ENCODE measurements around the gene CREB5. TPM values are rescaled to one million over a fixed set of nuclear protein-coding genes. Genes with fewer than 3 reads are reported as not detected.

CREB5 gene
- total RNA-seq, 8 experiments from 2014 or later: 3.9 to 36.6 (median 12.8) TPM

GRCh38 chr7:28646376-28647075 is 234.2 kb downstream of the CREB5 start:
- 28 to 89% (median 56%) methylated on average over 2 to 3 of the region's 3 CpGs for WGBS, 10 experiments
- Histone ChIP-seq H3K4me3 (no peak overlapping the region), H3K27ac (no peak overlapping the region), H3K4me1 (replicated peaks in 1 of 2) (peaks cover 14 to 18% of the 10 kb centered on the region in 2 donors)
- in situ Hi-C loops (cut with MboI; ENCODE audit: low pct_unique_long_range_greater_than_20kb in 2 of 9, low sequenced_read_pairs in 9 of 9, unreplicated experiment in 9 of 9): loop anchor here in 1 of 9 experiments (25.0 kb wide), 1 partner anchor 259 kb away; no protein-coding TSS in a partner anchor
- ATAC-seq (replicated peaks in 6 of 8): peak in 2 of 8 experiments; percentile 29 to 71

- no peak overlapping the region for H3K4me3 ChIP-seq
- WGBS, 10 experiments: 34 to 100% (median 68%) methylated on average over 1 to 3 of the region's 4 CpGs; no CpG with 5 or more reads in 3 of the 10 experiments
- H3K4me1 ChIP-seq (replicated peaks in 1 of 2): peaks cover 14 to 18% of the 10 kb centered on the region in 2 donors
- in situ Hi-C loops (cut with MboI; ENCODE audit: low pct_unique_long_range_greater_than_20kb in 2 of 9, low sequenced_read_pairs in 9 of 9, unreplicated experiment in 9 of 9): loop anchor here in 1 of 9 experiments (25.0 kb wide), 1 partner anchor 260 kb away; no protein-coding TSS in a partner anchor
- no peak for ATAC-seq (replicated peaks in 6 of 8)
- H3K27ac ChIP-seq: no peak overlapping the region
Measured at GRCh38 chr7:28647076-28647421, 234.7 kb downstream of the CREB5 start.

- in situ Hi-C loops (cut with MboI; ENCODE audit: low pct_unique_long_range_greater_than_20kb in 2 of 9, low sequenced_read_pairs in 9 of 9, unreplicated experiment in 9 of 9): loop anchor here in 1 of 9 experiments (25.0 kb wide), 1 partner anchor 262 kb away; no protein-coding TSS in a partner anchor
- 50 to 100% (median 70%) methylated on average over 1 of the region's 1 CpG; no CpG with 5 or more reads in 5 of the 10 experiments for WGBS, 10 experiments
Measured at GRCh38 chr7:28649189-28649588, 236.9 kb downstream of the CREB5 start.

GRCh38 chr7:28649811-28650210 is 237.5 kb downstream of the CREB5 start:
- 0 to 92% (median 77%) methylated on average over 2 of the region's 2 CpGs; no CpG with 5 or more reads in 3 of the 10 experiments for WGBS, 10 experiments
- H3K4me3 ChIP-seq: no peak overlapping the region
- peak in 2 of 8 experiments; percentile 66 to 71 for ATAC-seq (replicated peaks in 6 of 8)
- H3K27ac ChIP-seq: no peak overlapping the region
- peaks cover 13 to 18% of the 10 kb centered on the region in 2 donors for H3K4me1 ChIP-seq (replicated peaks in 1 of 2)
- in situ Hi-C loops (cut with MboI; ENCODE audit: low pct_unique_long_range_greater_than_20kb in 2 of 9, low sequenced_read_pairs in 9 of 9, unreplicated experiment in 9 of 9): loop anchor here in 1 of 9 experiments (25.0 kb wide), 1 partner anchor 263 kb away; no protein-coding TSS in a partner anchor

More at GRCh38 chr7:28649189-28649588, 236.9 kb downstream of the CREB5 start:
- Histone ChIP-seq H3K27ac (no peak overlapping the region), H3K4me1 (replicated peaks in 1 of 2) (peaks cover 12 to 13% of the 10 kb centered on the region in 2 donors), H3K4me3 (no peak overlapping the region)
- no peak for ATAC-seq (replicated peaks in 6 of 8)

GRCh38 chr7:28654110-28654509 is 241.8 kb downstream of the CREB5 start:
- Histone ChIP-seq H3K4me1 (replicated peaks in 1 of 2) (peaks cover 2 to 27% of the 10 kb centered on the region in 2 donors), H3K27ac (no peak overlapping the region), H3K4me3 (no peak overlapping the region)
- WGBS, 10 experiments: 0 to 85% (median 65%) methylated on average over 1 to 5 of the region's 6 CpGs; no CpG with 5 or more reads in 2 of the 10 experiments
- ATAC-seq (replicated peaks in 6 of 8): peak in 5 of 8 experiments; percentile 55 to 81 (median 64)
- in situ Hi-C loops (cut with MboI; ENCODE audit: low pct_unique_long_range_greater_than_20kb in 2 of 9, low sequenced_read_pairs in 9 of 9, unreplicated experiment in 9 of 9): no loop called here

GRCh38 chr7:28656529-28656928 is 244.2 kb downstream of the CREB5 start:
- 67 to 100% (median 94%) methylated on average over 1 of the region's 1 CpG; no CpG with 5 or more reads in 4 of the 10 experiments for WGBS, 10 experiments
- H3K4me1 ChIP-seq (replicated peaks in 1 of 2): peaks cover 2 to 27% of the 10 kb centered on the region in 2 donors
- H3K4me3 ChIP-seq: no peak overlapping the region
- H3K27ac ChIP-seq: no peak overlapping the region
- in situ Hi-C loops (cut with MboI; ENCODE audit: low pct_unique_long_range_greater_than_20kb in 2 of 9, low sequenced_read_pairs in 9 of 9, unreplicated experiment in 9 of 9): no loop called here
- ATAC-seq (replicated peaks in 6 of 8): no peak

- Histone ChIP-seq H3K27ac (no peak overlapping the region), H3K4me1 (replicated peaks in 1 of 2) (peaks cover 2 to 27% of the 10 kb centered on the region in 2 donors), H3K4me3 (no peak overlapping the region)
- 38 to 80% (median 76%) methylated on average over 2 to 5 of the region's 5 CpGs; no CpG with 5 or more reads in 3 of the 10 experiments for WGBS, 10 experiments
- in situ Hi-C loops (cut with MboI; ENCODE audit: low pct_unique_long_range_greater_than_20kb in 2 of 9, low sequenced_read_pairs in 9 of 9, unreplicated experiment in 9 of 9): no loop called here
- ATAC-seq (replicated peaks in 6 of 8): peak in 4 of 8 experiments; percentile 23 to 53 (median 32)
Measured at GRCh38 chr7:28658381-28658780, 246.1 kb downstream of the CREB5 start.

DNA sequence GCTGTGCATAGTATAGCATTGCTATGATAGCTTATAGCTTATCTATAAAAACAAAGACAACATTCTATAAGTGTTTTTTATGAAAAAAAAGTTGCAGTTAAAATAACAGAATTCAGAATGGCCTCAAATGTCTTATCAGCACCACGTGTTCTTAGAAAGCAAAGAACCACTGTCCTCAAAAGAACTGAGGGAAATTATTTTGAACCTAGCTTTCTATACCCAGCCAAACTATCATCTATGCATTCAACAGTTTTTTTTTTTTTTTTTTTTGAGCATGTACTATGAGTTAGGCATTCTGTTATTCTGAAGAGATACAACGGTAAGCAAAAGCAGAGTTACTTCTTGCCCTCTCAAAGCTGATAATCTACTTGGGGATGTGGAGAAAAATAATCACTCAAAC is 247.8 kb downstream of the CREB5 start:
- H3K4me3 ChIP-seq: no peak overlapping the region
- no peak for ATAC-seq (replicated peaks in 6 of 8)
- WGBS, 10 experiments: 0 to 100% (median 65%) methylated on average over 1 to 2 of the region's 2 CpGs
- H3K27ac ChIP-seq: no peak overlapping the region
- in situ Hi-C loops (cut with MboI; ENCODE audit: low pct_unique_long_range_greater_than_20kb in 2 of 9, low sequenced_read_pairs in 9 of 9, unreplicated experiment in 9 of 9): no loop called here
- H3K4me1 ChIP-seq (replicated peaks in 1 of 2): peaks cover 0 to 10% of the 10 kb centered on the region in 2 donors

DNA sequence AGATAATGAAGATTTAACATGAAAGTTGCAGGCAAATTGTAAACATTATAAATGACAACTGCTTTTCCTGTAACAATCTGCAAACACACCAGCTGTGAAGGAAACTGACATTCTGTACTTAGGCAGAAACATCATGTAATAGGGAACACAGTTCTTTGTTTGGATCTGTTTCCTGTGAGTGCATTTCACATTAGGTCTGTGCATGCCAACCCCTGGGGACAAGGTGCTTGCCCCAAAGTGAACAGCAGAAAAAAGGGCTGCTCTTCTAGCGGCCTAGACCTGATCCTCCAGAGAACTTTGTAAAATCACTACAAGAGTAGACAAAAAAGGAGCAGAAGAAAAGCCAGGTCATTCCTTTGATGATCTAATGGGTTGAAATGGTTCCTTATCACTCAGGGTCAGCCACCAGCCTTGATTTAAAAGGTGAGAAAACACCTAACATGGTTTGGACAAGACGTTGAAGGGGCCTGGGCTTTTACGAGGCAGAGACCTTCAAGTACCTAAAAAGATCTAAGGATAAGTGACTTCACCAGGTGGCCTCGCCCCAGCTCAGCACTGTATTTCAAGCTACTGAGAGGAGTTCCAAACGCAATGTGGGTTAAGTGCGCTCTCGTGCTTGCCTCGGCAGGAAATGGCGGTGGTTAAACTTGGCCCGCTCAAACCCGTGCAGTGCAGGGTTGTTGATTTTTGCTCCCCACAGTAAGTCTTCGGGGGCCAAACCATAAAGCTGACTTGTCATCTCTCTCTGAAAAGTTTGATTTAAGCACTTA is 249.7 kb downstream of the CREB5 start:
- 70 to 100% (median 89%) methylated on average over 2 to 10 of the region's 12 CpGs; no CpG with 5 or more reads in 3 of the 10 experiments for WGBS, 10 experiments

GRCh38 chr7:28666154-28666553 is 253.8 kb downstream of the CREB5 start:
- no peak overlapping the region for H3K4me3 ChIP-seq
- H3K27ac ChIP-seq: no peak overlapping the region
- ATAC-seq (replicated peaks in 6 of 8): peak in 2 of 8 experiments; percentile 27 to 64
- H3K4me1 ChIP-seq (replicated peaks in 1 of 2): no peaks in the 10 kb centered on the region
- WGBS, 10 experiments: 0 to 100% (median 96%) methylated on average over 1 to 2 of the region's 2 CpGs; no CpG with 5 or more reads in 4 of the 10 experiments
- in situ Hi-C loops (cut with MboI; ENCODE audit: low pct_unique_long_range_greater_than_20kb in 2 of 9, low sequenced_read_pairs in 9 of 9, unreplicated experiment in 9 of 9): no loop called here

More for the DNA sequence above, 249.7 kb downstream of the CREB5 start:
- no peak overlapping the region for H3K4me3 ChIP-seq
- in situ Hi-C loops (cut with MboI; ENCODE audit: low pct_unique_long_range_greater_than_20kb in 2 of 9, low sequenced_read_pairs in 9 of 9, unreplicated experiment in 9 of 9): no loop called here
- no peak for ATAC-seq (replicated peaks in 6 of 8)
- peaks cover 0 to 10% of the 10 kb centered on the region in 2 donors for H3K4me1 ChIP-seq (replicated peaks in 1 of 2)
- H3K27ac ChIP-seq: no peak overlapping the region

DNA sequence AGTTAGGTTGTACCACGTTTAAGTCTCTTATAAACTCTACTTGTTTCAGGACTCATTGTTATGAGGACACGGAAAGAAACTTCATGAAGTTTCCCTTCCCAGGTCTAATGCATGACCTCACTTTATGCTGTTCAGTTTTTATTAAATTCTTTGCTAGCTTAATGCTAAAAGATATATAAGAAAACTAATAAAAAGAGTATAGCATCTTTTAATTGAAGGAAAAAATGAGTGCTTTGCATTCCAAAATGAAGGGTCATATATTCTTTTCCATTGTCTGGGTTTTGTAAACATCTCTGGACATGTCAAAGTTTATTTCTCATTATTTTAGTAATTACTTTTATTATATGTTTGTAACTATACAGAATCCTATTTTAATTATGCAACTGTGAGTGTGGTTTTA is 255.8 kb downstream of the CREB5 start:
- Histone ChIP-seq H3K4me3 (no peak overlapping the region), H3K27ac (no peak overlapping the region), H3K4me1 (replicated peaks in 1 of 2) (peaks cover 4 to 10% of the 10 kb centered on the region in 2 donors)
- ATAC-seq (replicated peaks in 6 of 8): no peak
- 70 to 100% (median 82%) methylated on average over 1 to 2 of the region's 2 CpGs for WGBS, 10 experiments
- in situ Hi-C loops (cut with MboI; ENCODE audit: low pct_unique_long_range_greater_than_20kb in 2 of 9, low sequenced_read_pairs in 9 of 9, unreplicated experiment in 9 of 9): no loop called here

DNA sequence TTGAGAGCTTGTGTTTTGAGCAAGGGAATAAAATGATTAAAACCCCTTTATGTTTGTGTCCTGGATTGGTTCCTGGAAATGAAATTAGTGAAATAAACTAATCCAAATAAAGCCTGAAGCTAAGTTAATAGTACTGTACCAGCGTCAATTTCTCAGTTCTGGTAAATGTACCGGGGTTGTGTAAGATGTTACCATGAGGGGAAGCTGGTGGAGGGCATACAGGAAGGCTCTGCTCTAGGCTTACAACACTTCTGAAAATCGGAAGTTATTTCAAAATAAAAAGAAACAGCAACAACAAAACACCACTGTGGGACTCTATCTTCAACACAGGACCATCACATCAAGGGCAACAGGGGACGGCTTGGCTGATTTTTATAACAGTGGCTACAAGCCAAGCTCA is 257.0 kb downstream of the CREB5 start:
- no peak for ATAC-seq (replicated peaks in 6 of 8)
- Histone ChIP-seq H3K4me3 (no peak overlapping the region), H3K4me1 (replicated peaks in 1 of 2) (peaks cover 4 to 10% of the 10 kb centered on the region in 2 donors), H3K27ac (no peak overlapping the region)
- WGBS, 10 experiments: 13 to 100% (median 69%) methylated on average over 1 to 4 of the region's 4 CpGs; no CpG with 5 or more reads in 3 of the 10 experiments
- in situ Hi-C loops (cut with MboI; ENCODE audit: low pct_unique_long_range_greater_than_20kb in 2 of 9, low sequenced_read_pairs in 9 of 9, unreplicated experiment in 9 of 9): no loop called here

DNA sequence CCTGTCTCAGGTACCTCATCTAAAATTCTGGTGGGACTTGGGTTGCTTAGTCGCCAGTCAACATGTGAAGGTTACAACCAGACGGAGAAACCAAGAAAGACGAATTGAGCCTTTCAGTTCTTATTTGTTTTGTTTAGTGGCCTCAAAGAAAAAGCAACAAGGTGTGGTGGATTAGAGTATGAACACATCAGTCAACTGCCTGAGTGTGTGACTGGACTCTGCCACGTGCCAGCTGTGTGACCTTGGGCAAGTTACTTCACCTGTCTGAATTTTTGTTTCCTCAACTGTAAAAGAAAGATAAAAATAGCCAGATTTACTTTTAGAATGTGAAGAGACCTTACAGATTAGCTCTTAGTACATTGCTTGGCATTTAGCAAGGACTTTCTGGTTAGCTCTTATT is 259.2 kb downstream of the CREB5 start:
- WGBS, 10 experiments: 70 to 97% (median 76%) methylated on average over 1 to 4 of the region's 4 CpGs; no CpG with 5 or more reads in 1 of the 10 experiments
- in situ Hi-C loops (cut with MboI; ENCODE audit: low pct_unique_long_range_greater_than_20kb in 2 of 9, low sequenced_read_pairs in 9 of 9, unreplicated experiment in 9 of 9): no loop called here
- Histone ChIP-seq H3K27ac (no peak overlapping the region), H3K4me1 (replicated peaks in 1 of 2) (peaks cover 4 to 10% of the 10 kb centered on the region in 2 donors), H3K4me3 (no peak overlapping the region)
- ATAC-seq (replicated peaks in 6 of 8): no peak

Data from motor neuron (in vitro differentiated cells).